HEK293 (cell line): Measurements from ENCODE around the gene TMEM203.
A peak's percentile ranks its signal among the peaks of the same experiment; 100 is the strongest.

Experiments
- CTCF ChIA-PET: fragments of 350-600 bp; formaldehyde crosslinking; extraction: SDS; loops from one replicate; lab custom pipeline; 2021; ENCODE audit warnings: antibody characterized with exemption; lab: Yijun Ruan, JAX
- POLR2A ChIA-PET: fragments of 300-600 bp; formaldehyde crosslinking; extraction: SDS; loops from one replicate; lab custom pipeline; 2020; ENCODE audit warnings: antibody characterized with exemption, inconsistent platforms; lab: Yijun Ruan, JAX
- H3K27ac ChIP-seq: fragments of 200-500 bp; sonication (Bioruptor generic); 2 replicates; pipeline ENCODE4 v1.5.1; 2014; ENCODE audit warnings: low read depth, low read length, control low read depth, inconsistent platforms; ENCODE audit errors: extremely low read depth
- H3K36me3 ChIP-seq, 2 experiments: fragments of 200-500 bp in 1 of 2; sonication (Bioruptor generic) in 1 of 2; 1 replicate in 1 of 2; 2 replicates in 1 of 2; pipeline ENCODE4 v1.5.1; 2014 to 2017; ENCODE audit warnings: inconsistent platforms in 2 of 2, low read length in 2 of 2; ENCODE audit not compliant: control insufficient read depth in 2 of 2, insufficient read depth in 1 of 2
- H3K4me1 ChIP-seq: fragments of 200-500 bp; sonication (Bioruptor generic); 2 replicates; pipeline ENCODE4 v1.5.1; 2014; ENCODE audit warnings: mild to moderate bottlenecking, low read length, inconsistent platforms; ENCODE audit not compliant: control insufficient read depth, insufficient read depth
- H3K4me3 ChIP-seq: 2 replicates; pipeline ENCODE4 v1.5.1; 2011; ENCODE audit warnings: low read depth, mild to moderate bottlenecking, control low read depth, low read length, moderate library complexity
- H3K9me3 ChIP-seq: fragments of 200-500 bp; sonication (Bioruptor generic); 2 replicates; pipeline ENCODE4 v1.5.1; 2014; ENCODE audit warnings: low read depth, low read length, inconsistent platforms; ENCODE audit not compliant: control insufficient read depth, insufficient read depth
- GLI4 ChIP-seq: fragments of 450-650 bp; formaldehyde crosslinking; IDR thresholded peaks from 2 replicates; pipeline ENCODE4 v1.5.1; 2016; ENCODE audit warnings: missing biosample characterization, missing genetic modification characterization
- GLIS1 ChIP-seq: fragments of 450-650 bp; formaldehyde crosslinking; IDR thresholded peaks from 2 replicates; pipeline ENCODE4 v1.5.1; 2016; ENCODE audit warnings: missing biosample characterization, missing genetic modification characterization
- GLIS2 ChIP-seq: fragments of 450-650 bp; formaldehyde crosslinking; IDR thresholded peaks from 2 replicates; pipeline ENCODE4 v1.5.1; 2016; ENCODE audit warnings: missing biosample characterization, missing genetic modification characterization
- HIC1 ChIP-seq: fragments of 450-650 bp; formaldehyde crosslinking; IDR thresholded peaks from 2 replicates; pipeline ENCODE4 v1.5.1; 2016; ENCODE audit warnings: missing biosample characterization, missing genetic modification characterization
- HOXC10 ChIP-seq: sonication (generic); formaldehyde crosslinking; IDR thresholded peaks from 2 replicates; pipeline ENCODE4 v1.8.1; 2023; ENCODE audit warnings: mild to moderate bottlenecking, missing genetic modification reagents
- PATZ1 ChIP-seq: fragments of 450-650 bp; formaldehyde crosslinking; IDR thresholded peaks from 2 replicates; pipeline ENCODE4 v1.5.1; 2016; ENCODE audit warnings: missing biosample characterization, missing genetic modification characterization
- REPIN1 ChIP-seq: fragments of 450-650 bp; formaldehyde crosslinking; IDR thresholded peaks from 2 replicates; pipeline ENCODE4 v1.5.1; 2017; ENCODE audit warnings: missing biosample characterization, missing genetic modification characterization, low read depth
- SALL2 ChIP-seq: fragments of 450-650 bp; formaldehyde crosslinking; IDR thresholded peaks from 2 replicates; pipeline ENCODE4 v1.5.0; 2017; ENCODE audit warnings: missing biosample characterization, mild to moderate bottlenecking, missing genetic modification characterization, borderline replicate concordance
- SCRT1 ChIP-seq: fragments of 450-650 bp; formaldehyde crosslinking; IDR thresholded peaks from 2 replicates; pipeline ENCODE4 v1.5.1; 2016; ENCODE audit warnings: missing biosample characterization, missing genetic modification characterization, borderline replicate concordance
- ZBTB1 ChIP-seq: fragments of 450-650 bp; formaldehyde crosslinking; IDR thresholded peaks from 2 replicates; pipeline ENCODE4 v1.5.1; 2016; ENCODE audit warnings: missing biosample characterization, missing genetic modification characterization
- ZBTB20 ChIP-seq: fragments of 450-650 bp; formaldehyde crosslinking; IDR thresholded peaks from 2 replicates; pipeline ENCODE4 v1.5.1; 2016; ENCODE audit warnings: missing biosample characterization, missing genetic modification characterization
- ZBTB48 ChIP-seq: fragments of 450-650 bp; formaldehyde crosslinking; IDR thresholded peaks from 2 replicates; pipeline ENCODE4 v1.5.1; 2016; ENCODE audit warnings: missing biosample characterization, missing genetic modification characterization
- ZBTB8A ChIP-seq: fragments of 450-650 bp; formaldehyde crosslinking; IDR thresholded peaks from 2 replicates; pipeline ENCODE4 v1.5.1; 2016; ENCODE audit warnings: missing biosample characterization, missing genetic modification characterization
- ZIC2 ChIP-seq: fragments of 450-650 bp; formaldehyde crosslinking; IDR thresholded peaks from 2 replicates; pipeline ENCODE4 v1.5.1; 2016; ENCODE audit warnings: missing biosample characterization, missing genetic modification characterization
- ZNF138 ChIP-seq: fragments of 450-650 bp; formaldehyde crosslinking; IDR thresholded peaks from 2 replicates; pipeline ENCODE4 v1.5.1; 2016; ENCODE audit warnings: missing biosample characterization, missing genetic modification characterization, borderline replicate concordance
- ZNF16 ChIP-seq: fragments of 450-650 bp; formaldehyde crosslinking; IDR thresholded peaks from 2 replicates; pipeline ENCODE4 v1.5.1; 2016; ENCODE audit warnings: low read depth, missing biosample characterization, missing genetic modification characterization
- ZNF174 ChIP-seq: fragments of 450-650 bp; formaldehyde crosslinking; IDR thresholded peaks from 2 replicates; pipeline ENCODE4 v1.5.0; 2017; ENCODE audit warnings: missing biosample characterization, mild to moderate bottlenecking, missing genetic modification characterization
- ZNF24 ChIP-seq: fragments of 450-650 bp; formaldehyde crosslinking; IDR thresholded peaks from 2 replicates; pipeline ENCODE4 v1.5.1; 2016; ENCODE audit warnings: missing biosample characterization, missing genetic modification characterization
- ZNF423 ChIP-seq: fragments of 450-650 bp; formaldehyde crosslinking; IDR thresholded peaks from 2 replicates; pipeline ENCODE4 v1.5.1; 2016; ENCODE audit warnings: missing biosample characterization, missing genetic modification characterization
- ZNF513 ChIP-seq: fragments of 450-650 bp; IDR thresholded peaks from 2 replicates; pipeline ENCODE4 v1.5.1; 2018; ENCODE audit warnings: missing biosample characterization, missing genetic modification characterization
- ZNF555 ChIP-seq: fragments of 450-650 bp; formaldehyde crosslinking; conservative IDR thresholded peaks from 2 replicates; pipeline ENCODE4 v1.5.1; 2017; ENCODE audit warnings: missing biosample characterization, mild to moderate bottlenecking, missing genetic modification characterization, inconsistent platforms
- ZNF623 ChIP-seq: fragments of 450-650 bp; formaldehyde crosslinking; IDR thresholded peaks from 2 replicates; pipeline ENCODE4 v1.5.1; 2016; ENCODE audit warnings: missing biosample characterization, missing genetic modification characterization
- ZNF645 ChIP-seq: fragments of 450-650 bp; formaldehyde crosslinking; IDR thresholded peaks from 2 replicates; pipeline ENCODE4; 2016; ENCODE audit warnings: missing biosample characterization, missing genetic modification characterization
- ZNF658 ChIP-seq: fragments of 450-650 bp; formaldehyde crosslinking; IDR thresholded peaks from 2 replicates; pipeline ENCODE4; 2016; ENCODE audit warnings: missing biosample characterization, missing genetic modification characterization
- ZNF670 ChIP-seq: fragments of 450-650 bp; formaldehyde crosslinking; IDR thresholded peaks from 2 replicates; pipeline ENCODE4 v1.5.1; 2016; ENCODE audit warnings: missing biosample characterization, missing genetic modification characterization, low read depth
- ZNF843 ChIP-seq: fragments of 450-650 bp; formaldehyde crosslinking; IDR thresholded peaks from 2 replicates; pipeline ENCODE4 v1.5.1; 2016; ENCODE audit warnings: missing biosample characterization, missing genetic modification characterization

Gene TMEM203

GRCh38 chr9:137237759-137238726 is 32.6 kb upstream of the TMEM203 start (continued):
- TF ChIP-seq ZNF645 (tag by site-specific recombination): no peak
- no peak for TF ChIP-seq REPIN1 (tag by site-specific recombination)
- no peak for TF ChIP-seq ZNF843 (tag by site-specific recombination)
- TF ChIP-seq SCRT1 (tag by site-specific recombination): 0 out of 2 replicates have a peak, but pooled peaks have one; percentile 35
- no peak for TF ChIP-seq ZNF16 (tag by site-specific recombination)
- TF ChIP-seq ZNF623 (tag by site-specific recombination): no peak

- Histone ChIP-seq H3K27ac (no peak overlapping the region), H3K4me1 (peaks cover 3% of the 10 kb centered on the region; the same call in 1 of the 2 replicates), H3K4me3 (no peak overlapping the region; the same call in 1 of the 2 replicates), H3K9me3 (no peaks in the 10 kb centered on the region), H3K36me3 (peaks cover 0 to 11% of the 10 kb centered on the region in 2 experiments; a peak in 1 of 3 replicates)
- POLR2A ChIA-PET: interaction anchor here (0.5 to 11.5 kb wide), 22 partner anchors 8 to 190 kb away, joined by 3 to 336 read pairs (median 4); partner anchors contain the start of genes ANAPC2, CYSRT1, EXD3 and MAN1B1
- CTCF ChIA-PET: interaction anchor here (0.6 to 3.4 kb wide), 82 partner anchors 8 to 500 kb away, joined by 3 to 45 read pairs (median 5); partner anchors contain the start of genes ANAPC2, CYSRT1, DPH7 and LCN8
- TF ChIP-seq GLI4 (tag by site-specific recombination) (peak; percentile 10; the same call in 1 of the 2 replicates), ZBTB8A (tag by site-specific recombination) (0 out of 2 replicates have a peak, but pooled peaks have one; percentile 39), ZIC2 (tag by site-specific recombination) (peak; percentile 90), ZNF843 (tag by site-specific recombination) (0 out of 2 replicates have a peak, but pooled peaks have one; percentile 7), ZNF174 (tag by site-specific recombination) (no peak), ZNF555 (tag by site-specific recombination) (no peak), ZNF645 (tag by site-specific recombination) (0 out of 2 replicates have a peak, but pooled peaks have one; percentile 4), ZNF623 (tag by site-specific recombination) (no peak), ZBTB48 (tag by site-specific recombination) (0 out of 2 replicates have a peak, but pooled peaks have one; percentile 1), ZBTB1 (tag by site-specific recombination) (no peak), ZNF658 (tag by site-specific recombination) (no peak), ZNF138 (tag by site-specific recombination) (no peak), ZNF670 (tag by site-specific recombination) (no peak), SALL2 (tag by site-specific recombination) (no peak), ZBTB20 (tag by site-specific recombination) (0 out of 2 replicates have a peak, but pooled peaks have one; percentile 2), HOXC10 (no peak), ZNF513 (no peak), GLIS1 (tag by site-specific recombination) (peak; percentile 97), PATZ1 (tag by site-specific recombination) (peak; percentile 31; the same call in 1 of the 2 replicates), ZNF423 (tag by site-specific recombination) (0 out of 2 replicates have a peak, but pooled peaks have one; percentile 7), GLIS2 (tag by site-specific recombination) (peak; percentile 75), HIC1 (tag by site-specific recombination) (peak; percentile 60; the same call in 1 of the 2 replicates), ZNF24 (tag by site-specific recombination) (no peak)
Measured at GRCh38 chr9:137236936-137237421, 31.5 kb upstream of the TMEM203 start.
